ENCODE measurements around the gene COBL.

COBL gene

DNA sequence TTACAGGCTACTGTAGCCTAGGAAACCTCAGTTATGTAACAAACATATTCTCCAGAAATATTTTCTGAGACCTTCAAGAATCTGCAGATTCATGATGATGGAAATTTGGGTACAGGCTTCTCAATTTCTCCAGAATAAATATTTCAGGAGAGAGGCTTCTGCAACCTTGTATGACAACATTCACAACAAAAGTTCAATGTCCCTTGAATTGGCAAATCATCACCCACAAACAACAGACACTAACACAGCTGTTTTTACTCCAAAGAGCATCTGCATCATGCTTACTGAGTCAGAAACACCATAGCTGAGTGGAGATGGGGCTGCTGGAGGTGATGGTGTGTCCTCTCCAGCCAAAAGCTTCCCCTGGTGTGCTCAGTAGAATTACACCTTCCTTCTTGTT is 9.3 kb upstream of the COBL start:
- no peak for DNase-seq (ENCODE audit: low spot score)

DNA sequence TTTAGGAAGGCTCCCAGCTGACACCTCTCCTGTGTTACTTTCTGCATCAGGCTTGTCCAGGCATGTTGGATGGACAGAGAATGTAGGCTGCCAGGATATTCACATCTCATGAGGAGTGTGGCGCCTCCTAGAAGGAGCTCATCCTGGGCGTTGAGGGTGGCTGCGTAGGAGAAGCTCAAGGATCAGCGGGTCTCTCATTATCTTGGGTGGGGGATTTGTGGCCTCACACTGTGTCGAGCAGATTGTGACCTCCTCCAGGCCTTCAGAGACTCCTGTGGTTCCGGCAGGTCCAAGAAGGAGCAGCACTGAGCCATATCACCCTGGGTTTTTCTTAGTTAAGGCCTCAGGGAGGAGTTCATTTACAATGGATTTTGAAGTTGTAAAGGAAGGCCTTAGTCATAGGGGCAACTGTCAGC is 8.7 kb upstream of the COBL start:
- DNase-seq (ENCODE audit: low spot score), result no peak

DNA sequence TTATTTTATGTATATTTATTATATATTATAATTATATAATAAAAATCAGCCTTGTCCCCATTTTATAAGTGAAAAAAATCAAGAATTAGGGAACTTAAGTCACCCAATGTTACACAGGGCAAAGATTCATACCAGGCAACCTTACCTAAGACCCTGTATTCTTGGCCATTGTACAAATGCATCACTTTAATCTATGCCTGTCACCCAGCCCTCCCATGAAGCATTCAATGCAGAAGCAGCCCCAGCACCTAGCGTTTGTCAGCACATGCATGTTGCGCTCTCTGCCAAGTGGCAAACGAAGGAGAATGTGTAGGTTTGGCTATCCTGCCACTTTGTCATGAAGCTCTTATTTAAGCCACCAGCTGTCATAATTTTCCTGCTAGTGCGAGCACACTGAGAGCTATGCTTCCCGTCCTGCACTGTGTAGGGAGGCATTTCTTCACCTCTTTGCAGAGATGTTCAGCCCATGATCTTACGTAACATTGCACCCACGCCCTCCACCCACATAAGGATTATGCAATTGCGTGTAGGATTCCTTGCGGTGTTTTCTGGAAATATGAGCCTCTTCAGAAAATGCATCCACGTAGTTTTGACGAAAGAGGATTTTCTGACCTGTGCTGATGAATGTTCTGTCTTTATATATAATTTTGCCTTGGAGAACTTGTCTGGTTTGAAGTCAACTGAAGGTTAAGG is 7.7 kb upstream of the COBL start:
- DNase-seq (ENCODE audit: low spot score), result no peak

DNA sequence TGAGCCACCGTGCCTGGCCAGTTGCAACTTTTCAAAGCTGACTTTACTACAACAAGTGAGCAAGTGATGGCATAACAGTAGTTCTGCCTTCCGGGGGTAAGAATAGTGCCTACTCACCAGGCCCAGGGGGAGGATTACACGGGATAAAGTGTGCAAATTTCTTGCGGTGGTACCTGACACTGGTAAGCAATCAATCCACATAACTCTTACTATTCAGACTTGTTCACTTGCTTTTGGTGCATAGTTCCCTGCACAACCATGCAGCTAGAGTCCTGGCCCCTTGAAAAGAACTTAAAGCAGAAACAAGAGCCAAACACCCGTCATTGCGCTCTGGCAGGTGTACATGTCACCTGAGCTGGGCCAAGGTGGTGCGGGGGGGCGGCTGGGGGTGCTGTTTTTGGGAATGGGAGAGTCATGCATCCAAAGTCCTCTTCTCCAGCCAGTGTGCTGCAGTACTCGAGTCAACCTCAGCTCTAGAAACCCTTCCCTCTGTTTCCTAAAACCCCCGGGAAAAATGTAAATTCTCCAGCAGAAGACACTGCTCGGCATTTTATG is 5.4 kb upstream of the COBL start:
- no peak for DNase-seq (ENCODE audit: low spot score)

DNA sequence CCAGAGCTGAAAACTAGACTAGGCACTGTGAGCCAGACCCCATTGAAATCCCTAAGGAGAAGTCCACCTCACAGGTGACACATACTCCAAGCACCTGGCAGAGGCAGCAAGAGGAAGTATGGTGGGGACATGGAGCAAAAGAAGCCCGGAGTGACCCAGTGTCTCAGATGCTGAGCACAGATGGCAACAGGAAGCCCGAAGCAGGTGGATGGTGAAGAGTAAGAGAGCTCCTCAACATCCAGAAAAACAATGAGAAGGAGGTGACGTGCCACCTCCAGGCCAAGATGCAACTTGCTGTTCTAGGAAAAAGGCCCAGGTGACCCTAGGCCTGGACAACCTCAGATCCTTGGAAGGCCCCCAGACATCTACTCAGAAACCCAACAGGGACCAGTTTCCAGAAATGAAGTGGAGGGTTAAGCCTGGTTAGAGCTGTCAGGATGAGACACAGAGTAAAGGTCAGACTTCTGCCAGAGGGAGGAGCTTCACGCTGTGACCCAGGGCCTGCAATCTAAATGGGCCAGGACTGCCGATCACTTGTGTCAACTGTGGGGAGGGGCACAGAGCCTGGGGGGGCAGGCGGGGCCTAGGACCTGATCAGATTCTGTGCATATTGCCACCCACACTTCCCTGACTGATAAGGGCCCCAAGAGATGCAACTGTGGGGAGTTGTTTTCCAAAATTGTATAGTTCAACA is 2.4 kb upstream of the COBL start:
- no peak for DNase-seq (ENCODE audit: low spot score)

DNA sequence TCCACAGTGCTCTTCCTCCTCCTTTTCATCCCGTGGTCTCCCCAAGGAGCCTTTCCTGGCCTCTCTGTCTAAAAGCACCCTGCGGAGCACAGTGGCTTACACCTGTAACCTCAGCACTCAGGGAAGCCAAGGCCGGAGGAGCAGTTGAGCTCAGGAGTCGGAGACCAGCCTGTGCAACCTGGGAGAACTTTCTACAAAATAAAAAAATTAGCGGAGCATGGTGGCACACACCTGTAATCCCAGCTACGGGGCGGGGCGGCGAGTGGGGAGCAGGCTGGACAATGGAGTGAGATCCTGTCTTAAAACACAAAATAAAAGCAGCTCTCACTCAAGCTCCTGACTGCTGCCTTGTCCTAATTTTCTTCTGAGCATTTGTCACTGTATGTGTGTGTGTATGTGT is 1.4 kb upstream of the COBL start:
- no peak for DNase-seq (ENCODE audit: low spot score)

DNA sequence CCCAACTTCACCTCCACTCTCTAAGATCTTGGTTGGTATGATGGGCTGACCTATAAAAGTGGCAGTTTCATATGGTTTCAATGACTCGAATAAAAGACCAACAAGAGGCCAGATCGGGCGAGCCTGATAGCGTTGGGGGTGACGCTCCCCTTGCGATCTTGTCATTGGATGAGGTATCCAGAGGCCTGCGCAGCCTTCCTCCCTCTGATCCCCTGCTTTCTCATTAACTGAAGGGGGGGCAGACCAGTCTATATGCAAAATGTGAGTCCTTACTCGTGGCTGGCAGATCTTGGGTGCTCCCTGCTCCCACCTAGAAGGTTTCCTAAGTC is 937 bp upstream of the COBL start:
- DNase-seq (ENCODE audit: low spot score), result no peak

DNA sequence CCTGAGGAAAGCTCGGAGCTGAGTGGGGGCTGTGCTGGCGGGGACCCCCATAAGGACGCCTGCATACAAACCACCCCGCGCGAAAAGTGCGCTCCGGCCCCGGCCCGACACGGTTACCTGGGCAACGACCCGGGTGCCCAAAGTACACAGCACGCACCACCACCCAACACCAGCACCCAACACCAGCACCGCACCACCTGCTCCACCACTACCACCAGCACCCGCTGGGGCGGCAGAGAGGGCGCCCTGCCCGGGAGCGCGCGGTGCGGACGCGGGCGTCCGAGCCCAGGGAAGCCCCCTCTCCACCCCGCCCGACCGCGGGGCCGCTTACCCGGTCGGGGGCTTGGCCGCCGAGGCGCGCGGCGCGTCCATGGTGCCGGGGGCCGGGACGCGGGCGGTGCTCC is 345 bp downstream of the COBL start:
- DNase-seq (ENCODE audit: low spot score), result no peak

DNA sequence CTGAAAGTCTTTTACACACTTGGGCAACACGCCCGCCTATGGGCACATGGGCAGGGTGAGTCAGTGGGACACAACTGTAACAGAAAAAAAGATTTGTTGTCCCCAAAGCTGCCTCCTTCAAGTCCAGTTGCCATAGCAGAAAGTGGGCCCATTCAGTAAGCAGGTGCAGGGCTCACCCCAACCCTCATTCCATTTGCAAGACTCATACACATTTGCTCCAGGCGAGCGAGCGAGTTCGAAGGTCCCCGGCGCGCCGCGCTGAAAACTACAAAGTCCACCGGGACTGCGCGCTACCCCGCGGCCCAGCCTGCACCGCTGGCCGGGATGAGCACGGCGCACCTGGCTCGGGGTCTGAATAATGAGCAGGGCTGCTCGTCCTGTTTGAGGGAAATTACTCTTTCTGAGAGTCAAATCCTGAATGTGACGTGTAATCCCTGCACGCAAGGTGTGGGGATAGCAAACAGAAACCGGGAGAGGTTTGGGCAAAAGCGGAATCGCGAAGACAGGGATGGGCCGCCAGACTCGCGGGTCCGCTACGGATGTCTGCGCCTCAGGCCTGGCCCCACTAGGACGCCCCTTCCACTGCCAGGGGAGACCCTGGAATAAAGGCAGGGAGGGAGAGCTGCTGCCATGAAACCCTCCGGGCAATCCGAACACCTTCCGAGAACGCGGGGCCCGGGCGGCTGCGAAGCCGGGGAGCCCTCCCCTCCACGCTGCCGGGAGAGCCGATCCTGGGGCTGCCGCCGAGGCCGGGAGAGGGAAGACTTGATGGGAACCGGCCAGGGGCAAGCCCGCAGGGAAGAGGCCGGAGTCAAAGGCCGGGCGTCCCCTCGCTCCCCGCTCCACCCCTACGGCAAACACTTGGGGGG is 982 bp downstream of the COBL start:
- DNase-seq (ENCODE audit: low spot score), result no peak

DNA sequence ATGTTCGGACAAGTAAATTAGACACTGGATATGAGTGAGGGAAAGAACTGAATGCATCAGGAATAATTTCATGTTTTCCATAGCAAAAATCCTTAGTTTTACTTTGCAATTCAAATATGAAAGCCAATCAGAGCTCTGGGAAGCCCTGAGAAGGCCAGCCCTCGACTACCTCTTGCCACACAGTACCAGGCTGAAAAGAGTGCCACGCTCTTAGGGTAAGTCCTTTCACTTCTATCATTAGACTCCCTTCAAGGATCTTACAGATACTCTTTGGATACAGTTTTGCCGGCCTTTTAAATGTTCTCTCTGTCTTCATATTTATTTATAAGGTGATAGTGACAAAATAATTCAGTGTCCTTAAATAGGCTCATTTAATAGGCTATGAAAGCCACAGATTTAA is 1.9 kb downstream of the COBL start:
- no peak for DNase-seq (ENCODE audit: low spot score)

DNA sequence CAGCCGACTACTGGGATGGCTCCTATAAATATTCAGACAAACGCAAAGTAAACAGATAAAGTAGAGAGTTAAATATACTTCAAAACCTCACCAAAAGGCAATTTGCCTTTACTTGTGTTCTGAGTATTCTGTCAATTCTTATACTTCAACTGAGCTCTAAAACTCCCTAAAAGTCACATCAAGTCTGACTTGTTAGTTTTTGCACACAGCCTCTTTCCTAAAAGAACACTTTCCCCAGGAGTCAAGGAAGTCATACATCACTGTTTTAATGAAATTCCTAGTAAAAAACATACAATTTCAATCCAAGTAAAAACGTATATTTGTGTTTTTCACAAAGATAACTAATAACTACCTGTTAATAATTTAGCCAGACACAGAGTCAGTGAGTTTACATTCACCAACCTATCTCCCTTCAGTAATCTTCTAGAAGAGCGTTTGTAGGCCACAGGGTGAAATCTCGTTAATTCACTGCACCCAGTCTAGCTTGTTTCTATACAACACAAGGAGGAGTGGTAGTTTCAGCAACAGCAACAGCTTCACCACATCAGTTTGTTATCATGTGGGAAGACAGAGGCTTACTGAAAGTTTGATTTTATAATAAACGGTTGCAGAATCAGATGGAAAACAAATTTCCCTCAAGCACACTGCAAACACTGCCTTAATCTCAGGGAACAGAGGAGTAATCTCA is 2.7 kb downstream of the COBL start:
- DNase-seq (ENCODE audit: low spot score), result no peak

DNA sequence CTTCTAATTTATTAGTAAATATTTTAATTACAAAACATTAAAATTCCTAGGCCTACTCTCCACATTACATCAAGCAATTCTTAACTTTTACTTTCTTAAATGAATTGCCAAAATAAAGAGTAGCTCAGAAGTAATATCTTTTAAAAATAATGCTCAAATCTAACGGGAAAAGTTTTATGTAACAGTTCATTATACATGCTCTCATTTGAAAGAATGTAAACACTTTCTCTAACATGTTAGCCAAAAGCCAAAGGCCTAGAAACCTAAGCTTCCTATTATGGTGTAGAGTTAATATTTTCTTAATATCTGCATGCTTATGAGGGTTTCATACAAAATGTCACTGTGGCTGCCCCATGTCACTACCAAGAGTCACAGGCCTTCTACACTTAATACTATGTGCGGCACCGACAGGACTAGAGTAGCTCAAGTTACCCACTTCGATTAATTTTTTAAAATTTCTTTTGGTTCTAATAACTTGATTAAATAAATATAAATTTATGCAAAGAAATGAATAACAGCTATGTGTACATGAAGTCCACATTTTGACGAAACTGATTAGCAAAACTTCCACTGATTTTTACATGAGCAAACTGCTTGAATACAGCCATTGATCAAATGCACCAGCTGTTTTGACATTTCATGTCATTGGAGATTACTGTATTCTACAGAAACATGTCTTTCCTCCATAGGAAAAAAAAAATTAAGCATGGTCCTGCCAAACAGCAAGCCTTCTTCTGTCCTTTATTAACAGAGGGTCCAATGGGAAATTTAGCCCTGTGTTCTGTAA is 3.5 kb downstream of the COBL start:
- no peak for DNase-seq (ENCODE audit: low spot score)

DNA sequence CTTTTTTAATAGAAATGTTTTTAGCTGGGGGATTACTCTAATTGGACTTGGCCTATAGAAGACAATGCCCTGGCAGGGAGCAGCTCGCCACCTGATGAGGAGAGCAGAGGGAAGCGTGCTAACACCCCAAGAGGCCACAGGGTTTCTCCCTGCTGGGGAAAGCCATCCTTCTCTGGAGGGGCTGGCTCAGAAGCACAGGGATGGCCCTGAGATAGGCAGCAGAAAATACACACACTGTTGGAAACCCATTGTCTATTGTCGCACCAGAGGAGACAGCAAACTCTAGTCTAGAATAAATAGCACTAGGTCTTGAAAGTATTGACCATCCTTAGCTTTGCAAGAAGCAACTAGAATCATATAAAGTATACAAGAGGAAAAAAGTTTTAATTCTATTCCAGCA is 5.4 kb downstream of the COBL start:
- peak; percentile 79 for DNase-seq (ENCODE audit: low spot score)

DNA sequence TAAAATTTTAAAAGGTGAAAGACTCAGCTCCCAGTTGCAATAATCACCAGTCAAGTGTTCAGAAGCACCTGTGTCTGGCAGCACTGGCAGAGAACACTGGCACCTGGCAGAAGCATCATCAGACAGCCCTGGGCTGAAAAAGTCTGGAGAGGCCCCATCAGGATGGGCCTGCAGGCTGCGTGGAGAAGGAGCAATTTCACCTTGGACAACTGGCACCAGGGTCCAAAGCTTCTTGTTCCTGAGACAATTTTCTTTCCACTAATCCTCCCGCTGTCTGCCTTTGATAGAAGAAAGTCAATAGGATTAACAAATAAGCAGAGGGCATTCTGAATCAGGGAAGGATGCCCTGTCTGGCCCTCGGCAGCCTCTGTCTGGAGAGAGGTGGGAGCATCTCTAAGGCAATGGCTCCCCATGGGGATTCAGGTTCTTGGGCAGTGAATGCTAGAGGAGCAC is 6.5 kb downstream of the COBL start:
- DNase-seq (ENCODE audit: low spot score), result no peak

DNA sequence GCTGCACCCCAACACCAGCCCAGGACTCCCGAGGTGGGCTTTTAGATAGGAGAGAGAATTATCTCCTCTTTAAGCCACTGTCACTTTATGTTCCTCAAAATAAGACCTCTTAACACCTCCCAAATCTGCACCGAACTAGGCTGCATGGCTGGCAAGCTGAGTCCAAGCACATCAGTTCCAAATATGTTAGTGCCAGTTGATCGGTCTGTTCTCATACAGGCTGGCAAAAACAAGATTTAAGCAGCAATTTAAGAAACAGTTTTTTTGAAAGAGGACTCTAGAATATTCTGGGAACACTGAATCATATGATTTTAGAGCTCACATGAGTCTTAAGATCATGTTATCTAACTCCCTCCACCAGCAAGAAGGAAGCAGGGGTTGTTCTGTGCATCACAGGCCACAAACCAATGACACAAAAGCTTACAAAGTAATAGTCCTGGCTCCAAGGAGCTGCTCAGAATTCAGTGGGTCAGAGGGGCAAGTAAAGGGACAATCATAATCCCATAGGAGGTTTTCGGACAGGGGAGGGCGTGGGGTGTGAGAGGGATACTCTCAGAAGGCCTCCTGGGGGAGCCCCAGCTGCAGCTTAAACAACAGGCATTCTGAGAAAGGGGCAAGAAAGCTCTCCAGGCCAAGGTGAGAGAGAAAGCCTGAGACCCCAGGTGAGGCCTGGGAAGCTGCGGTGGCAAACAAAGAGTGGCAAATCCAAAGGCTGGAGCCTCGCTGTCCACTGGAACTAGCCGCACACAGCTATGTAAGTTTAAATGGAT is 7.1 kb downstream of the COBL start:
- DNase-seq (ENCODE audit: low spot score), result no peak

DNA sequence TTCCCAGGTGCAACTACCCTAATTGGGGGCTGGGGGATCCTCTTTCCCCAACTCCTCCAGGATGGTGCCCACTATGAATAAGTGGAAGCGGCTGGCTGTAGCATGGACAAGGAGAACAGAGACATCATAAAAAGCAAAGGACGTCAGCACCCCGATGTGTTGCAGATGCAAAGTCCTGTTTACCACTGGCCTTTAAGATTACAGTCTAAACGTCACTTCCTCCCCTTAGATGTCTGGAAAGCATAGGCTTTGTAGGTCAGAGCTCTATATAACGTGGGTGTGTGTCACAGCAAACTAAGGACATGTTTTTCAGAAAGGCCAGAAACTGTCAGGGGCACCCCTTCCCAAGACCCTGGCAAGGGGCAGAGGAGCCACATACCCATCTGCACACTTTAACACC is 7.9 kb downstream of the COBL start:
- no peak for DNase-seq (ENCODE audit: low spot score)

DNA sequence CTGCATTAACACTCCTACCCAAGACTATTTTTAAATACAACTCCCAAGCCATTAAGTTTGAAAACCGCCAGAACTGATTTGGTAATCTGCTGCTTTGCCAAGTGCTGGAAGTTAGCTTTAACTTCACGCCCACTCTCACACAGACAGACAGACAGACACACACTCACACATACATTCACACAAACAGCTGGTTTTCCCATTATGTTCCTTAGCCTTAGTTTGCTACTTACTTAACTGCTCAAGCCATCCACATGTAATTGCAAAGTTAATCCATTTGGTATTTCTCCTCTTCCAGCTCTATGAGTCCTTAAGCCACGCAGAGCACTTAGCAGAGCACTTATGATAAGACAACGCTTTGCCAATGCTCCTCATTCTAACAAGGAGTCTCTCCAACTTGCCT is 8.3 kb downstream of the COBL start:
- no peak for DNase-seq (ENCODE audit: low spot score)

DNA sequence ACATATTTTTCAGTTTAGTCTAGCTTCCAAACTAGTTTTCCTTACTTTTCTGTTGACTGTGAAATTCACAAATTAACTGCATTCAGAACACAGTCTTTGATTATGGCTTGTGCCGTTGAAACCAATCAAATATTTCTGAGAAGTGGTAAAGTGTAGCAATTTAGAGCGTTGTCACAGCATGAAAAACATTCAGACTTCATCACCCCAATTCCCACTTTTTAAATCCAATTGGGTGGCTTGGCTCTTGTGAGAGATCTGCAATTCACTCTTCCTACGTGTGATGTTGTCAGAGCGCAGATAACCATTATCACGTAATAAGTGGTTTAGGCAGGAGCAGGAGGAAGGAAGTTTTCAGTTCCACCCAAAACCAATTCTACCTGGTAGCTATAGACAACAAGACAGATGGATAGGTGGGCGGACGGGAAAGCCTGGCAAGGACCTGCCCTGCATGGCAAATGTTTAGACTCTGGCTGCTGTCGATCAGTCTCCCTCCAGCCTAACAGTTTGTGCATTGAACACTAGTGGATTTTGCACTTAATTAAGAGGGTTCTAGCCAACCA is 8.9 kb downstream of the COBL start:
- DNase-seq (ENCODE audit: low spot score), result no peak

DNA sequence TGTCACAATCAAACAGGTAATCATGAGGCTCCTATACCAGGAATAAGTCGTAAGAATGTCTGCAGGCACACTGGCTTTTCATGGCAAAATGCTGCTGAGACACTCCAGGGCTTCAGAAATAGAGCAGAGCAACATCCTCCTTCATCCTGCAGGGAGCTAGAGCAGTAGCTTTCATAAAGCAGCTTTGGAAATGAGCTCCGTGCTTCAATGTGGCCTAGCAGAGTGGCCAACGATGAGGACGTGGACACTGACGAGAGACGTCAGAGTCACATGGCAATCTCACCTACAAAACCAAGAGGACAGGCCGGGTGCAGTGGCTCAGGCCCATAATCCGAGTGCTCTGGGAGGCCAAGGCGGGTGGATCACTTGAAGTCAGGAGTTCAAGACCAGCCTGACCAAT is 9.8 kb downstream of the COBL start:
- no peak for DNase-seq (ENCODE audit: low spot score)

DNA sequence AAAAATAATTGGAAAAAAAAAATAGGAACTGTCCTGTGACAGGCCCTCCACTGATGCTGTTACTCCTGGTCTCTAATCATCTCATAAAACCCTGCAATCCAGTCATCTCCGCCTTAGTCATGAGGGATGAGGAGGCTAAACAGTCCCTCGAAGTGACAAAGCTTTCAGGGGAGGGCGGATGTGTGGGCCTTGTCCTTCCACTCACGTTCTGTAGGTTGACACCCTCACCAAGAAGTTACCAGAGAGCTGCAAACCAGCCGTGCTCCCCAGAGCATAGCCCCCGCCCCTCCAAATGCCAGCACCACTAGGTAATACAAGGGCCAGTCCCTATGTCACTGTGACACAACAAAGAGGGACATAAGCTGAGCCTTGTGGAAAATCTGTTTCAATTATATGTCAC is 11.9 kb downstream of the COBL start:
- DNase-seq (ENCODE audit: low spot score), result no peak

All from Ammon's horn (tissue), 1 donor.